HG03097 (cell line): ENCODE results near the gene SEL1L3.
"Not testable (repeated sequence)": the region's sequence is repeated elsewhere in the genome, so short reads cannot be mapped to it uniquely, and the experiment has no call there.

ENCODE experiments used
- ATAC-seq: cut with Tn5 transposase; IDR thresholded peaks from one replicate; pipeline ENCODE4 v1.9.1; 2021; ENCODE audit not compliant: unreplicated experiment, low FRiP score

The SEL1L3 gene

DNA sequence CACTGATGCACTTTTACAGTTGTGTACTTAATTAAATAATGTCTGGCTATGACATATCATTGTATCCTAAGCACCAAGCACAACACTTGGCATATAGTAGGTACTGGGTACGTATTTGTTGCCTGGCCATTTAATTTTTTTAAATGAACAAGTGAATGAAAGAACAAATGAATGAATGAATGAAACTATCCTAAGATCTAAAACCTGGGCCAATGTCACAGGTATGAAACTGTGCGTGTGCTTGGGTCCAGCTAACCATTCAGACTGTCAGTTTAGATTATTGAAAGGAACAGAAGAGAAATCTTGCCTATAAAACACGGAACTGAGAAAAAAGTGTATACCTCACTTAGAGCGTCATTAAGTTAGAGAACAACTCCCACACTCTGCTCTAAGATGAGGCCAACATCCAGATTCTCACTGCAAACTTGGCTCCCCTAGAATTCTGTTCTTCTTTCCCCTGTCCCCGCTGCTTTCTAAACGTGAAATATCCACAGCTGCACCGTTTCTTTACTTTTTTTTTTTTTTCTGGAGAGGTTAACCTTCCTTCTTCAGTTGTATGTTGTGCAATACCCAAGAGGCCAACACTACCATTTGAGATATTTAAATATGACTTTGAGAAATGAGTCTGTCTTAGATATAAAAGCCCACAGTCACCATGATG is 17.3 kb upstream of the SEL1L3 start:
- ATAC-seq = no peak

DNA sequence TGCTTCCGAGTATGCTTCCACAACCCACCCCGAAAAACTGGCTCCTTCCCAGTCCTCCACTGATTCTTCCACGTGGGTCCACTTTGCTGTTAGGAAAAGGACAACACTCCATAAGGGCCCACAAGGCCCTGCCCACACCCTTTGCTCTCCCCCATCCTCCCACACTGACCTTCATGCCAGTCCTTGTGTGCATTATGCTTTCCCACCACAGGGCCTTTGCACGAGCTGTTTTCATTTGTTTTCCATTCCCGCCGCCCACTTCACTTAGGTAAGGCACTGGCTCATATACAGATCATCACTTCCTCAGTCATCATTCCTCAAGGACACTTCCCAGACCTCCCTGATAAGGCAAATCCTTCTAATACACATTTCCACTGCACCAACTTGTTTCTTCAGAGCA is 16.8 kb upstream of the SEL1L3 start:
- ATAC-seq = no peak

DNA sequence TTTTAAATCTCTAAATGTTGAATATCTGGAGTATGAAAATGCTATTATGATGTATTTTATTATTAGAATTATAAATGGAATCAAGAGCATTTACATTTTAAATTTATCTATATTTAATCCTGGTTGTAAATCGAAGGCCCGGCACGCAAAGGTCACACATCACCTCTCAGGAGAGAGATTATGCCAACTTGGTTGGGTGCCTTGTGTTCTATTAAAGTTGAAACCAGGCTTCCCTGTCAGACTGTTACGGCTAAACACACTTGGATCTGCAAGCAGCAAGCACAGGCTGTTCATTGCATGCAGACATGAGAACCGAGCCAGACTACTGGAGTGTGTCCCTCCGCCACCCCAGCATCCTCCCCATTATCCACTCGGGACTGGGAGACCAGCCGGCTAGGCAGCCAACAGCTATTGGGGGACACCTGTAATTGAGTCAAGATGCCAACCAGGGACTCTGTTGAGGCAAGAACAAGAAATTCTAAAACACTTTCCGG is 16.4 kb upstream of the SEL1L3 start:
- no peak for ATAC-seq

DNA sequence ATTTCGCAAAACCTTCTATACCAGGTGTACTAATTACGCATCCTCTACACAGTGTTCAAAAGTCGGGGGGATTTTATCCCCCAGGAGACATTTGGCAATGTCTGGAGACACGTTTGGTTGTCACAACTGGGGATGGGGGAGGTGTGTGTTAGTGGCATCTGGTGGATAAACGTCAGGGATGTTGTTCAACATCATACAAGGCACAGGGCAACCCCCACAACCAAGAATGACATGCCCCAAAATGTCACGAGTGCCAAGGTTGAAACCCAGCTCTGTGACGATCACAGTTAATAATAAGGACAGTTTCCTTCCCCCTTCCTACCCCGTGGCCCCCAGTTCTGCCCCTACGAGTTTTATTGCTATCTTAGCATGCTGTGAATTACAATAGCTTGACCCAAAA is 15.9 kb upstream of the SEL1L3 start:
- ATAC-seq = no peak

DNA sequence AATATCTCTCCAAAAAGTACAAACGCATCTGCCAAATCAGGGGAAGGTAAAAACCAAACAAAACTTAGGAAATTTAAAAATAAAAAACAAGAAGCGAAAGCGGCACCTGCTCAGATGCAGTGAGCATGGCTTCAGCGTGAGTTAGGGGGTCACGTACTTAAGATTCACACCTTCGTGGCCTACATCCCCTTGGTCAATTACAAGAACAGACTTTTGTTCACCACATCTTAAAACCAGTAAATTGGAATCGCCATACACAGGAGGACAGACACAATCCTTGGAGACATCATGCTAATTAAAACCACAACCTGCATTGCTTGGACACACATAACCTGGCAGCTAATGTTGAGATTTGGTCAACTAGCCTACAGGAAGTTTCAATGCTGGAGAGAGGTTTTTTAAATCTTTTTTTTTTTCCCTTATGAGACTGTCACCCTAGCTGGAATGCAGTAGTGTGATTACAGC is 12.5 kb upstream of the SEL1L3 start:
- ATAC-seq = peak; percentile 60

DNA sequence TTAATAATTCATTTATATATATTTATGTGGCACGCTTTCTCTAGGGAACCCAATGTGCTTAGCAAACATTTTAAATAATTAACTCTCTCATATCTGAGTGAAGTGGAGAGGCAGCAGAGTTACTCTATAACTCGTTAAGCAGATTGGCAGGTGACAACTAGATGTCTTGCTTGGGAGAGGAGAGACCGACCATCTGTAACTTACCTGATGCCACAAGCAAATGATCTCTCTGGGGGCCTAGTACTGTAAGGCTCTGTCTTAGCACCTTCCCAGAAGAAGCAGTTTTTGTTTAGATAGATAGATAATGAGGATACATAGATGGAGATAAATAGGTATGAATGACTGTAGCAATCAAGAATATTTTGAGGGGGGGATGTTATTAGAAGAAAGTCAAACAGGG is 11.9 kb upstream of the SEL1L3 start:
- peak; percentile 63 for ATAC-seq

DNA sequence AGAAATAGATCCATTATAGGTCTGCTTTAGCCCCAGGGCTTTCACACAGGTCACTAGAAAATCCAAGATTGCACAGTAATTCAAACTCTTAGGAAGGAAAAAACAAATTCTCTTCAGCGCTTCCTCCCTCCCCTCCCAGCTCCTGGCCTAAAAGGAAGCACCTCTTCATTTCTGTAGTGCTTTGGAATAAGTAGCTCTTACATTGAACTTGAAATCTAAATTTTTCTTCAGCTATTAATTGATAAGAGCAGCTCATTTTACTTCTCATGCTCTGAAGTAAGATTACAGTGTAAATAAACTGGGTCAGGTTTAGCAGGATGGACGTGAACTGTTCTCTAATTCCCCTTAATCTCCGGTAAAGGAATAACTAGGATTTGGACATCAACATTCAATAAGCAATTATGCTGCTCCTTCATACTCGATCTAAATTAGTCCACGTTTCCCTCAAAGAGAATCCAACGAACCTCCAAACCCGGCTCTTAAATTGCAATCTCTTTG is 10.9 kb upstream of the SEL1L3 start:
- no peak for ATAC-seq

DNA sequence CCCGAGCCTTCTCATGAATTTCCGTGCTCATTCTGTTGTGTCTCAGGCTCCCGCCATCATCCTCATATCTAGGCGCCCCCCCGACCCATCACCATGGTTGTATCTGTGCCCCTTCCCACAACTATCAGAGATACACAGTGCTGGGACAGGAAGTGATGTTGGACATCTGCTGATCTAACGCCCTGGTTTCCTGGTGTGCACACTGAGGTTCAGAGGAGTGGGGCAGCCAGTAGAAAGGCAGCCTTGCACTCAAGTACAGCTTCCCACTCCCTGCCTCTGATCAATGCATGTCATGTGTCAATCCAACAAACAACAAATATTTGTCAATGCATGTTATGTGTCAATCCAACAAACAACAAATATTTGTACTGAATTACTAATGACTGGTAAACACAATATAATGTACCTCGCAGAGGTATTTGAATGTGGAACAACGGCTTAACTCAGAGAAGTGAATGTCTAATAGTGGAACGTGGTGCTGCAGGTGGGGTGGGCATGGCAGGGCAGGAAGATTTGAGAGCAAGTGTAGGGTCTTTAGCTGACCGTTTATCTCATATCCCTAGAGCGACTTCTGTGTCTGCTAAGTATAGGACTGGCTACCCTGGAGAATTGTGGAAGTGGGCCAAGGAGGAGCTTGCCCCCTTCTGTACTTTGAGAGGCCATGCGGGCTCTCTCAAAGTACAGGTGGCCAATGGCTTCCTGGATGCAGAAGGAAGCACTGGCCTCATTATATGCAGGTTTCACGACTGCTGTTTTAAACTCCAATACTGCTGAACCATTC is 10.3 kb upstream of the SEL1L3 start:
- no peak for ATAC-seq

DNA sequence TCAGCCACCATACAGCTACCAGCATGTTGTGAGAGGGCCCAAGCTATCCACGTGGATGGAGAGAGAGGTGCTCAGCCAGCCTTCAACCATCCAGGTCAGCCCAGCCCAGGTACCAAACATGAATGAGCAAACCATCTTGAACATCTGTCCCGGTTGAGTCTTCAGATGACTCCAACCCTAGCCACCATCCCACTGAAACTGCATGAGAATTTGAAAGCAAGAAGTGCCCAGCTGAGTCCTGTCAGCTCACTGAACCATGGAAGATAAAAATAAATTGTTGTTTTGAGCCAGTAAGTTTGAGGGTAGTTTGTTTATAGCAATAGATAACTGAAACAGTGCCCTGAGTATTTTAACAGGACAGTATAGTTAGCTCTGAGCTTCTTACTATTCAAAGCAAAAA is 7.3 kb upstream of the SEL1L3 start:
- ATAC-seq = no peak

DNA sequence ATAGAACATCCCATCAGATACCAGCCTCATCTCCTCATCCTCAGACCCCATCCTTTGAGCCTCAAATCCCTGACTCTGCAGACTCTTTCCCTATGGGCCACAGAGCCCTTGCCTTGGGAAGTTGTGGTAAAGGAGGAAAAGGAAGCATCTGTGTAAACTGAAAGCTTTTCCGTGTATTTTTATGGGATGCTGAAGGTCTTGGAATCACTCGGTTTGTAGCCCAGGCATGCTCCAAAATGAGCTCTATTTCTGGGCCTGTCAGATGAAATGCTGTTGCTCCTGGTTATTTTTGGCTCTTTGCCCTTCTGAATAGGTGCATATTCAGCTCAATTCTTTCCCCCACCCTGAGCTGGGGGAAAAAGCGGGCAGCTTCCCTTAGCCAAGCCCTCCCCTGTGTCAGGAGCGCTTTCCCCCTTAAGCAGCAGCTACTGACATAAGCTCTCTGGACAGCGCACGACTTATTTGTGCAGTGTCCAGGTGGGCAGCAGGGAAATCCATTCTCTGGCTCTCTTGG is 5.0 kb upstream of the SEL1L3 start:
- no peak for ATAC-seq

DNA sequence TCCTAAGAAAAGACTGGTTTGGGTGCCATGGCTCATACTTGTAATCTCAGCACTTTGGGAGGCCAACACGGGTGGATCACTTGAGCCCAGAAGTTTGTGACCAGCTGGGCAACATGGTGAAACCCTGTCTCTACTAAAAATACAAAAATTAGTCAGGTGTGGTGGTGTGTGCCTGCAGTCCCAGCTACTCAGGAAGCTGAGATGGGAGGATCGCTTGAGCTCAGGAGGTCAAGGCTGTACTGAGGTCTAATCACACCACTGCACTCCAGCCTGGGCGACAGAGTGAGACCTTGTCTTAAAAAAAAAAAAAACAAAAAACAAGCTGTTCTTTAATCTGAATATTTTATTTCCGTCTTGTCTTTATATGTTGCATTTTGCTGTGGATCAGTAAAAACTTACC is 3.6 kb upstream of the SEL1L3 start:
- ATAC-seq = not testable (repeated sequence)

DNA sequence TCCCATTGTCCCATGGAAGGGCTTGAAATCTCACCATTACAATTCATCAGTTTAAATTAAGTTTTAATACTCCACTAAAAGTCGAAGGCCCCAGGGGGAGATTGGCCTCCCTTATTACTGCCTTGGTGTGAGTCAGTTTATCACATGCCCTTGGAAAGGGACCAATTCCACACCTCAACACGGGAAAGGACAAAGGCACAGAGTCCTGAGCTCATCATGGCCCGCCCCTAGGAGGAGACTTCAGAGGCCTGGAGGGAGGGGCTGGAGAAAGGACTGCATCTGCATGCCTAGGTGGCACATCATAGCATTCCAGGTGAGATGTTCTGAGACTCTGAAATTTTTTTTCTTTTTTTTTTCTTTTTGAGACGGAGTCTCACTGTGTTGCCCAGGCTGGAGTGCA is 2.8 kb upstream of the SEL1L3 start:
- ATAC-seq = no peak

DNA sequence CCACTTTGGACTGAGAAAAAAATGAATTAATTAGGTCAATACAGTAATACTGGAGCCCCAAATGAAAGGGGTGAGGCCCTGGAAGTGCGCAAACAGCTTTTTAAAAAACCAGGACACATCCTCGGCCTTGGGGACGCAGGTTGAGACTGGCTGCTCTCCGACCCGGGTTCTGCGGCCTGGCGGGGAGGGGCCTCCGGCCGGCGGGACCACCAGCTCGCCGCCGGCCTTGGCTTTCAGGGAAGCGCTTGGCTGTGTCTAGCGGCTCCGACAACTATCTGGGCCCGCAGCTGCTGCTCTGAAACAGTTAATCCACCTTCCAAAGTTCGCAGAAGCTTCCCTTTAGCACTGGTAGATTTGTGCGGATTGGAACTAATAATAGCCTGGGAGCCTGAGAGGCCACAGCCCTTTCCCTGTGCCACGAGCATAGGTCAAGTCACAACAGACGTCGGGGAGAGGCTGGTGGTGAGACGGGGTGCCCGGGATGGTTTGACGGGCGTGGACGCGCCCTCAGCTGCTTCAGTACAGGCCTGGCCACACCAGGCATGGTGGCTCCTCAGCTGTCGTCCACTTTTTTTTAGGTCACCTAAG is 1.1 kb upstream of the SEL1L3 start:
- ATAC-seq = no peak

DNA sequence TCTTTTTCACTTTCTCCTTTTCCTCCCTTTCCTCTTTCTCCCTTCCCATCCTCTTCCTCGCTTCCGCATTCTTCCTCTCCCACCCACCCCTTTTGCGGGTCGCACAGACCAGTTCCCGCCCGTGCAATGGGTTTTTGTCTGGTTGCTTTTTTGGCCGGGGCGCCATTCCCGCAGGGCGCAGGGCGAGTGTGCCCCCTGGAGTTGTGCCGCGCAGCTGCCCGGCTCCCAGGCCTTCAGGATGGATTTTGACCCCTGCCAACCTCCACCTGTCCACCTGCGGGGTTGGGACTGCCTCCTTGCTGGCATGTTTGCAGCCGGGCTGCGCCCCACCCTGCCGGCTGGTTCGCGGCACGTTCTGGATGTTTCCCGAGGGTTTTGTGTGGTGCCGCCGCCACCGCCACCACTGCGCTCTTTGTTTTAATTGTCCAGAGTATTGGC is 578 bp upstream of the SEL1L3 start:
- ATAC-seq = no peak

DNA sequence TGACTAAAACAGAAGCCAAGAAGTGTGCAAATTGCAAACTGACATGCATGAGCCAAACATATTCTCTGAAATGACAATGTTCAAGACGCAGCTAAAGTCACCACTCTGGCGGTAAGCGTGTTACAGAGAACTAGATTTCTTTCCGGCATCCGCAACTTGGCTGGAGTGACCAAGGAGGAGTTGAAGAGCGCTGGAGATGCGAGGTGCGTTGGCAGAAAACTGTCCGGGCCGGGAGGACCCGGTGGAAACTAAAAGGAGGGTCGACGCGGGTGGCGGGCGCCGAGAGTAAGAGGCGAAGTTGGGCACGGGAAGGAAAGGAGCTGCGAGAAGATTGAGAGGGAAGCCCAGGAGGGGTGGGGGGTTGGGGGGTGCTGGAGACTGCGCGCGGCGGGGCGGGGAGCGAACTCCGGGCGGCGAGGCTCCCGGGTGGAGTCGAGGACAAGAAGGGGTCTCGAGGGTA is 807 bp downstream of the SEL1L3 start:
- ATAC-seq = no peak

DNA sequence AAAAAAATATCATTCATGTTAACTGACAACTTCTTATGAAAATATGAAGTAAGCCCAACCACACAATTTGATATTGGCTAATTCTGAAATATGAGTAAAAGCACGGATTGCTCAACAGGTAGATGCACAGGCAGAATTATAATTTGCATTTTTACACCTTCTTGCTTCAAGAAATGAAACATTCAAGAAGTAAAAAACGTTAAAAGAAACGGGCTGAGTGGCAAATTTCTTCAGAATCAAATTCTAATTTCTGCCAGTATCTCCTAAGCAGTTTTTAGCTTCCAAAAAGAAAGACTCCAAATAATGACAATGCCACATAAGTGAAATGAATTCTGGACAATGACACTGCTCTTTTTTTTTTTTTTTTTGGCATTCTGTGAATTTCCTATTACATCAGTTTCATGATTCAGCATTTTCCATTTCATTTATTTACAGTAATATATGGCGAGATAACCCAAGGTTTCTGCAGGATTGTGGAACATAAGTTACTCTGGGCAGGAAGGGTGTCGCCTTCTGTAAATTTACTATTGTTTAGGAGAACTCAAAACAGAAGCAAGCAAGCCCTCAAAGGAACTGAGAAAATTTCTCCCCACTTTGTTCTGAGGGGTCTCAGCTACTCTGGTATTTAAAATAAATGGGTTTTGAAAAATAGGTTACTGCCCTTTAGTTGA is 1.4 kb downstream of the SEL1L3 start:
- no peak for ATAC-seq

DNA sequence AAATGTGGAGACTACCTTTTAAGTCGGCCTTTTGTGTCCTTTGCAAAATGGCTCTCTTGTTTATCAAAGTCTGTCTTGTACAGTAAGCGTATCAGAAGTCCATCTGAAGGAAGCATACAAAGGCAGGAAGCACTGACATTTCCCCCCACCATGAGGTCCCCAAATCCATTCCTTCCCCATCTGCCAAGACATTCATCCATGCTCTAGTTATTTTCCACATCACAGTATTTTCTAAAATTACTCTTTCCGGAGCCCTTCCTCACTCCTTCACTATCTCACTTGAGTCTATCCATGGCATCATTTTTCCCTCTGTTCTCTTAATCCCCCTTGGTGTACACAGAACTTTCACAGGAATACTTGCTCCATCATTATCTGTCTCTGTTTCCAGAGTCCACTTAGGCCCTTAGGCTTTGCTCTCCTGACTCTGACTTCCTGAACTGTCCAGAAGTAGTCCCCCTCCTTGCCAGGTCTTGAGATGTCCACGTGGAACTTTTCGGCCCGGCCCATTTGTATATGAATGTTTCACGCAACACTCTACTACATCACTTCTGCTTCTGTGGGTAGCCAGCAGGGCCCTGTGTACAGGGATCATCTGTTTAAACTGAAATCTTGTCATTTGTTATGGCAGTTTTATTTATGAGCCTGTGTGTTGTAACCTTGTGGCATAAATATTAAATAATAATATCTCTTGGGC is 2.1 kb downstream of the SEL1L3 start:
- no peak for ATAC-seq

DNA sequence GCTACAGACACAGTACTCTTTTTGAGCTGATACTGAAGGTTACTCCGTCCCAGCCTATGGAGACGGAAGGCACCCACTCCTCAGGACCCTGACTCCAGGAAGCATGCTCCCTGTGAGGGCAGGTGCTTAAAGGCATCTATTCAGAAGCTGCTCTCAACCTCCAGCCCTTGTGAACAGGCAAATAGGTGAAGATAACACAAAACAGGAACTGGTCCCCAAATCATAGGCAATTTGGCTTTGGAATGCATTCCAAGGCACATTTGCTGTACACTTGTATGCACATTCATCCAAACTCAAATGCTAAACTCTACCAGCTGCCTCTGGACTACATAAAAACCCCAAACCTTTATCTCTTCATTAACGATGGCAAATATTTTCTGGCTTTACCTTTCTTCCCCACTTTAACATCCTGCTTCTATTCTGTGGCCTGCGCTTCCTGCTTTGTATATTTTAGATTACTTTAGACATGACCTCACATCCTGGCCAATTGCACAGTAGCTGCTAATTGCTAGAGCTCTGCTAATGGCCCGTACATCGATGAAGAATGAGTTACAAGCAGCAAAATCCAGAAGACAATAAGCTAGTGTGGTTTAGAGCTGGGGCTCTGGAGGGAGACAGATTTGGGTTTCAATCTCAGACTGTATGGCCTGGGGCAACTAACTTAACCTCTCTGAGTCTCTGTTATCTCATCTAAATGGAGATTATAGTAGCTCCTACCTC is 3.2 kb downstream of the SEL1L3 start:
- peak; percentile 47 for ATAC-seq

DNA sequence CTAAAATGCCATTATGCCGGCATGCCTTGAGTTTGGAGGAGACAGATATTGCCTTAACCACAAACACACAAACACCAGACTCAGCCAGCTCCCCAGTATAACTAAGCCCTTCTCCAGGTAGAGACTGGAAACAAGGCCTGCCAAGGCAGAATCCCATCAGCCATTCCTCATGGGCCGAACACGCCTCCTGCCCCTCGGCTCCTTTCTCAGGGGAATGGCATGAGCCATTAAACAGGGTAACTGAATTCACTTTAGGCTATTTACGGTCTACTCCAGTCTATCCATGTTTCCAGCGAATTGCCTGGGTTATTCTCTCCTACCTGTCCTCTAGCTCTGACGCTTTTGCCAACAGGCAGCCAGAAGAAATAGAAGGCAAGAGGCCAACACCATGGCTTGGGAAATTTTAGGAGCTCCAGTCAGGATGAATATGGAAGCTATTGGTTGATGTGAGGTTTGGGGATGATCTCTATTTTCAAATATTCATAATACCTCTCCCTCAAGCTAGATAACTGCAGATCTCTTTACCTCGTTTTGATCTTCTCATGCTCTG is 4.9 kb downstream of the SEL1L3 start:
- ATAC-seq = no peak
